ENCODE data around the gene MRPL34.

Gene MRPL34

DNA sequence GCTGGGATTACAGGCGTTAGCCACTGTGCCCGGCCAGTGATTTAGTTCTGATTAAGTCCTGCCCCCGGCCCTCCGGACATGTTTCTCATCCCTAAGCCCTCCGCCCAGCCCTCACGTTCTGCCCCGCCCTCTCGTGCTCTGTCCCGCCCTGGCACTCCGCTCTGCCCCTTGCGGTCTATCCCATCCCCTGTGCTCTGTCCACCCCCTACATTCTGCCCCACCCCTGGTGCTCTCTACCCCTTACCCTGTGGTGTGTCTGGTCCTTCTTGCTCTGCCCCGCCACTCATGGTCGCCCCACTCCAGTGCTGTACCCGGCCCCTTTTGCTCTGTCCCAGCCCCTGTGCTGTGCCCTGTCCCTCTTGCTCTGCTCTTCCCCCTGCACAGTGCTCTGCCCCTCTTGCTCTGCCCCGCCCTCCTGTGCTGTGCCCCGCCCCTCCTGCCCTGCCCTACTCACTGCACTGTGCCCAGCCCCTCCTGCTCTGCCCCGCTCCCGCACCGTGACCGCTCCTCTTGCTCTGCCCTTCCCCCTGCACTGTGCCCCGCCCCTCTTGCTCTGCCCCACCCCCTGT, 34.7 kb downstream of the MRPL34 start:
- no peak for DNase-seq (ENCODE audit: low read depth in 2 of 2)

GRCh38 chr19:17340871-17341357, 35.2 kb downstream of the MRPL34 start:
- no peak for DNase-seq (ENCODE audit: low read depth in 2 of 2)

- no peak for DNase-seq (ENCODE audit: low read depth in 2 of 2)
Observed at GRCh38 chr19:17341386-17341785, 35.7 kb downstream of the MRPL34 start.

DNA sequence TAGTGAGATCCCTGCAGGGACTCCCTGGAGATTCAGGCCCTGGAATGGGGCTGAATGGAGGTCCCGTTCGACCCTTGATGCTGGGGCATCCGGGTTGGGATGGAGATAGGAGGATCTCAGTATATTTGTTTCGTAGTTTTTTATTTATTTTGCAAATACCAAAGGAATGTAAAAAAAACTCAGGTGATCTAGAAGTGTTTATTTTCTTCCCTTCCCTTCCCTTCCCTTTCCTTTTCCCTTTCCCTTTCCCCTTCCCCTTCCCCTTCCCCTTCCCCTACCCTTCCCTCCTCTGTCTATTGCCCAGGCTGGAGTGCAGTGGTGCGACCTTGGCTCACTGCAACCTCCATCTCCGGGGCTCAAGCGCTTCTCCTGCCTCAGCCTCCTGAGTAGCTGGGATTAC, 36.2 kb downstream of the MRPL34 start:
- no peak for DNase-seq (ENCODE audit: low read depth in 2 of 2)

- peak; percentile 53 to 69 for DNase-seq (ENCODE audit: low read depth in 2 of 2)
Observed at GRCh38 chr19:17346109-17346671, 40.5 kb downstream of the MRPL34 start.

DNA sequence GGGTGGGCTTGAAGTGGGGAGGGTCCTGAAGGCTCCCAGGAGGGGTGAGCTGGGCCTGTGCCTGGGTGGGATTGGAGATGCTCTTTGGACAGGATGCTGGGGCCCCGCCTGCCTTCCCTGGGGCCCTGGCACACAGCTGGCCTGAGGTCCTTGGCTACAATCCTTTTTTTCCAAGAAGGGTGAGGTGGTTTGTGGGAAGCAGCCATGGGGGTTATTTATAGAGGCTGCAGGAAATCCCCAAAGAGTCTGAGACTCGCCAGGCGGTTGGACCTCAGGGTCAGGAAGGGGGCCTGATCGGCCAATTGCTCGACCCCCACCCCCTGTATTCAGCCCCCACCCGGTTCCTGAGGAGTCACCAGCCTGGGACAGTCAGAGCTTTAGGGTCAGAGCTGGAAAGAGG, 41.7 kb downstream of the MRPL34 start:
- DNase-seq (ENCODE audit: low read depth in 2 of 2): no peak

DNA sequence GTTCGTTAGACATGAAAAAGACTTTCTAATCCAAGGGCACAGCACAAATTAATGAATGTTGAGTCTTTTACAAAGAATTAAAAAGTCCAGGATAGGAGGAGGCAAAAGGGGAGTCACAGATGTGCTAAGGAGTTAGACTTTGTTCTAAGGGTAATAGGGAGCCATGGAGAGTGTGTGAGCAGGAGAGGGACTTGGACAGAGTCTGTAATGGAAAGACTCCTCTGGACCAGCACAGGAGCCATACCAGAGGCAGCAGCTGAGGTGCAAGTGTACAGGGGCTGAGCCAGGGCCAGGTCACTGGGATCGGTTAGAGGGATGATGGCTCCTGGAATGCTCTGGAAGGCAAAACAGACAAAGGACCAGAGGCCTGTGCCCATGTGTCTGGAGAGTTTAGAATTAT, 42.2 kb downstream of the MRPL34 start:
- no peak for DNase-seq (ENCODE audit: low read depth in 2 of 2)

DNA sequence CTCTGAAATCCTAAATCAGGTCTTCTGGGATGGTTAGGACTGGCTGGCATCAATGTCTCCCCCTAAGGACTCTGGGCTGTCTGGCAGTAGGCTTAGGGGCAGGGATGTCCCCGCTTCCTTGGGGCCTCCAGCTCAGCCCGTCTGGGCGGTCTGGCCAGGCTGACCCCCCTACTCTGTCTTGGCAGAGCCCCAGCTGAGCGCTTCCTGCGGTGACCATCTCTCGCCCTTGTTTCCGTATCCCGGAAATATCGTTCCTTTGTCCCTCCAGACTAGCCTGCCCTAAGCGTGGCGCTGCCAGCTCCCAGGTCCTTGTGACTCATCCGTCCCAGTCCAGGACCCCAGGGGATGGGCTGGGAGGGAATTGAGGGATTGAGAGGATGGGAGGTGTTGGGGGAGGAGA, 43.0 kb downstream of the MRPL34 start:
- no peak for DNase-seq (ENCODE audit: low read depth in 2 of 2)

DNA sequence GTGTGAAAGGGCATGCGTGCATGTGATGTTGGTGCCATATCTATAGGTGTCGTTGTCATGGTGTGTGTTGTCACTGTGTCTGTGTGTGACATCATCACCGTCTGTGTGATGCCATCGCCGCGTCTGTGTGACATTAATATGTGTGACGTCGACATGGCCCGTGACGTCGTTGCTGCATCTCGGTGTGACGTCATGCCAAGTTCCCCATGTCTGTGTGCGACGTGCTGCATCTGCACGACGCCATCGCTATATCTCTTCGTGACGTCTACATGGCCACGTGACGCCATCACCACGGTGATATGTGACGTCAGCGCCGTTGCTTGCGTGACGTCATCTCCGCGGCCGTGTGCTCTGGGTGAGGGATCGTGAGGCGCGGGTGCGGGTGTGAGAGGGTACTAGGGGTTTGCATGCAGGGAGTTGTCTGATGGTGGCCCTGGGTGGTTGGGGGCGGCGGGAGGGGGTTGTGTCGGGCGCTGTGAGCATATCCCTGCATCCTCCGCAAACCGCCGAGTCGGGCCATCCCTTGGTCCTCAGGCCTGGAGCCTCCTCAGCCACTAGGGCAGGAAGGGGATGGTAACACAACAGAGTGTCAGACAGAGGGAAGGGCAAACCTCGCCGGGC, 46.3 kb downstream of the MRPL34 start:
- no peak for DNase-seq (ENCODE audit: low read depth in 2 of 2)

DNA sequence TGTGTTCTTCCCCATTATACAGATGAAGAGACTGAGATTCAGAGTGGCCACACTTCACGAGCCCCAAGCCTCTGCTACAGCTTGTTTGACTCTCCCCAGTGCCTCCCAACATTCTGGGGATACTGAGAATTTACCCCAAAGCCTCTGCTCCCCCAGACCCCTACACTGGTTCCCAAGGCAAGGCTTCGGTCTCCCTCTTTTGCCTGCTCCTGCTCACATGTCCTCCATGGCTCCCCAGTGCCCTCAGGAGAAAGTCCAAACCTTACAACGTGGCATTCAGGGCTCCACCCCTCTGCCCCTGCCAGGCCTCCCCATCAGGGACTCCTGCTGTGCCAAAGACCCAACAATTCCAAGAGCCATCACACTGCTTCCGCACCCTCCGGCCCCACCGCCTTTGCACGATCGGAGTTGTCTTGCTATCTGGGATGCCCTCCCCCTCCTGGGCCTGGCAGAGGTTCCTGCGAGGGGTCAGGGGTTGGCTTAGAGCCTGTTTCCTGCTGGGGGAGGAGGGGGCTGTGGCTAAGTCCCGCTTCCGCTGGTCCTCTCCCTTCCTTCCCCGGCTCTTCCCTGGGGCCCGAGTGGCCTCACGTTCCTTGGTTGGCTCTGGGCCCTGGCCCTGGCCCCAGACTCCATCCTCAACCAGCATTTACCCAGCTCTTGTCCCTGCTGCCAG, 47.1 kb downstream of the MRPL34 start:
- no peak for DNase-seq (ENCODE audit: low read depth in 2 of 2)

DNA sequence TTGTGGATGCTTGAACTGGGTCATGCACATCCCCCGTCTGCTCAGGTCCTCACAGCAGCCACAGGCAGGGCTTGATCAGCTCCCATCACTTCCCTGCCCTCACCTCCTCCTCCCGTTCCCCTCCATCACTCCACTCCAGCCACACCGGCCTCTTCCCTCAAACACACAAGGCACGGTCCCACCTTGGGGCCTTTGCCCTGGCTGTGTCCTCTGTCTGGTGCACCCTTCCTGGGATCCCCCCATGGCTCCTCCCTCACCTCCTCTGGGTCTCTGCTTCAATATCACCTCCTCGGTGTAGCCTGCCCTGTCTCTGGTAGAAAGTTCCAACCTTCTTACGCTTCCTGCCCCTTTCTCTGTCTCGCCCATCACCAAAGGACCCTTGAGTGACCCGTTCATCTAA, 47.7 kb downstream of the MRPL34 start:
- no peak for DNase-seq (ENCODE audit: low read depth in 2 of 2)

Data from stimulated activated CD8-positive, alpha-beta memory T cell treated with anti-CD3 and anti-CD28 coated beads, Interleukin-7, amount 100 ng/mL, for 1 hour (primary cell).